ENCODE measurements around the gene BMP2K. TPM values are rescaled to one million over a fixed set of nuclear protein-coding genes. Genes with fewer than 3 reads are reported as not detected.

The BMP2K gene
- total RNA-seq, 1 experiment from 2014 or later: 12.3 TPM

DNA sequence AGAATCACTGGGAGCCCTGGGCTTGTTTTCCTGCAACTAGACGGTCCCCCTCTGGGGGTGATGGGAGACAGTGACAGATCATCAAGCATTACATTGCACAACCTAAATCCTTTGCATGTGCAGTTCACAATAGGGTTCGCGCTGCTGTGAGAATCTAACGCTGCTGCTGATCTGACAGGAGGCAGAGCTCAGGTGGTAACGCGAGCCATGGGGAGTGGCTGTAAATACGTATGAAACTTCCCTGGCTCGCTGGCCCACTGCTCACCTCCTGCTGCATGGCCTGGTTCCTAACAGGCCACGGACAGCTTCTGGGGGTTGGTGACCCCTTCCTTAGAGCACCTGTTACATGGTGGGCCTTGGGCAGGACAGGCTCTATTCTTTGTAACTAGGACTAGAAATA is 152.7 kb downstream of the BMP2K start:
- DNase-seq (ENCODE audit: low spot score): no peak

- DNase-seq (ENCODE audit: low spot score): no peak
These were observed 154.0 kb downstream of the BMP2K start for GRCh38 chr4:78930016-78930629.

- DNase-seq (ENCODE audit: low spot score): no peak
These were observed 160.8 kb downstream of the BMP2K start for GRCh38 chr4:78936989-78937388.

DNA sequence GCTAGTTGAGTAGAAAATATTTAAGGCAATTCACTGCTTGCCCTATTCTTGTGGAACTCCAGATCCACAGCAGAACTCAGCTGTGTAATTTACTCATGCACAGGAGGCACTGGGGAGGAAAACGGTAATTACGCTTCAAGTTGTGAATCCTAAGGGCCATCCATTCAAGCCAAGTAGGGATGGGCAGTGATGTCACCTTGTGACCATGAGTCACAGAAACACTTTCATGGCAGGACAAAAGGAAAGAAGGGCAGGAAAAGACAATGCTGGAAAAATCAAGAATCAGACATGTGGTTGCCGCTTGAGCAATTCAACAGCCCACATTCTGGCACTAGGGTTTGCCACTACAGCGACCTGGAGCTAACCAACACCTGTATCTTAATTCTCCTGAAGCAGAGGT is 161.7 kb downstream of the BMP2K start:
- no peak for DNase-seq (ENCODE audit: low spot score)

GRCh38 chr4:78938474-78938867 is 162.3 kb downstream of the BMP2K start:
- DNase-seq (ENCODE audit: low spot score): no peak

DNA sequence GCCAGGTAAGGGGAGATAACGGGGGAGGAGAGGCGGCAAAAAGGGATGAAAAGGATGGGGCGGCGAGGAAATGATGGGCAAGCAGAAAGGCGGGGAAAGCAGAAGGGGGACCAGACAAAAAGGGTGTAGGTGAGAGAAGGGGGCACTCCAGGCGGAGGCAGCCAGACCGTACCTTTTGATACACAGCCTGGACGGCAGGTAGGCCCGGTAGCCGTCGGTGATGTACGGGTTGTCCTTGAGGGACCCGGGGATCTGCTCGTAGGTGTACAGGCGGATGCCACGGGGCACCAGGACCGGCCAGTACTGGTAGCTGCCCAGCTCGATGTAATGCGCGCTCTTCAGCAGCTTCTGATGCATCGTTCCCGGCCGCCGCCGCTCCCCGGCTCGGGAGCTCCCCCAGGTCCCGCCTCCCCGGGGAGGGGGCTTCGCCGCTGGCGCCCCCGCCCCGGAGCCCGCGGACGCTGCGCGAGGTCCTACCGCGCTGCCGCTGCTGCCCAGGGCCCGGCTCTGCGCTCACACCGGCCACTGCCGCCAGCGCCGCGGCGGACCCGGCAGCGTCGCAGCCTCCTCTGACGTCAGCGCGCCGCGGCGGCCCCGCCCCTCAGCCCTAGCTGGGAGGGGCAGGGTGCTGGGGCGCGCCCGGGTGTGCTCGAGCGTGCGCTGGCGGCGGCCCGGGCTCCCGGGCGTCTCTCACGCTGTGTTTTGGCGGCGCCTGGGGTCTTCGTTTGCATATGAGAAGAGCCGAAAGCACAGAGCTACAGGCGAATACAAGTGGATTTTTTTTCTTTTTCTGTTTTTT is 162.9 kb downstream of the BMP2K start, which contains the start of gene PAQR3:
PAQR3 (minus strand) TSS at position 571 of the 799 bp plus-strand sequence; CDS start at position 357, 214 bp downstream.
- peak; percentile 84 for DNase-seq (ENCODE audit: low spot score)

DNA sequence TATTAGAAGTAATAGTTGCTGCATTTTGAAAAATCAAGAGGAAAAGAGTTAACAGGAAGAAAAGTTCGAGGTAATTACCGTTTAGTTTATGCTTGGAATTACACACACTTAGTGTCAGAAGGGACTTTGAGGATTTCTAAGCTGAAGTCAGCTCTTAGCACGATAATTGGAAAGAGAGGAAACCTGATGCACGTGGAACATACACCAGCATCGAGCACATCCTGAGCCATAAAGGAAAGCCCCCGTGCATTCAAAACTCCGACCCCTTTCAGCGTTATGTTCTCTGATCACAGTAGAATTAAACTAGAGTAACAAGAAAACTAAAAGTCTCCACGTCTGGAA is 163.5 kb downstream of the BMP2K start:
- DNase-seq (ENCODE audit: low spot score): no peak

- no peak for DNase-seq (ENCODE audit: low spot score)
These were observed 164.6 kb downstream of the BMP2K start for GRCh38 chr4:78940752-78941151.

DNA sequence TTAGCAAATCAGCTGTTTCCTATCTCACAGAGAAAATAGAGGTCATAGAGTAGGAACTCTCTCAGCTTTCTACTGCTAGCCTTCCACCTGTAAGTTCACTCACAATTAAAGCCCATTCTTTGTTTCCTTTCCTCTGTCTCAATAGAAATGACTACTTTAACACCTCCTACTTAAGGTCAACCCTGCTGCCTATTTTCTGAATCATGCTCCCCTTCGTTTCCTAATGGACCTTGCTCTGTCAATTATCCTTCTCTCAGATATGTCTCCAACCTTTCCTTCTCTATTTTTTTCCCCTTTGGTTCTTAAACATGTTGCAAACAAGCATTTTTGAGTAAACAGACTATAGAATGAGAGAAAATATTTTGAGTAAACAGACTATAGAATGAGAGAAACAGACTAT is 168.2 kb downstream of the BMP2K start:
- no peak for DNase-seq (ENCODE audit: low spot score)

GRCh38 chr4:78945651-78946179 is 169.6 kb downstream of the BMP2K start:
- no peak for DNase-seq (ENCODE audit: low spot score)

- no peak for DNase-seq (ENCODE audit: low spot score)
These were observed 173.6 kb downstream of the BMP2K start for GRCh38 chr4:78949735-78950134.

- peak; percentile 66 for DNase-seq (ENCODE audit: low spot score)
These were observed 175.8 kb downstream of the BMP2K start for GRCh38 chr4:78951862-78952472.

GRCh38 chr4:78953231-78953630 is 177.1 kb downstream of the BMP2K start:
- no peak for DNase-seq (ENCODE audit: low spot score)

- DNase-seq (ENCODE audit: low spot score): peak; percentile 33
These were observed 177.9 kb downstream of the BMP2K start for GRCh38 chr4:78953769-78954666.

- no peak for DNase-seq (ENCODE audit: low spot score)
These were observed 180.8 kb downstream of the BMP2K start for GRCh38 chr4:78956975-78957374.

DNA sequence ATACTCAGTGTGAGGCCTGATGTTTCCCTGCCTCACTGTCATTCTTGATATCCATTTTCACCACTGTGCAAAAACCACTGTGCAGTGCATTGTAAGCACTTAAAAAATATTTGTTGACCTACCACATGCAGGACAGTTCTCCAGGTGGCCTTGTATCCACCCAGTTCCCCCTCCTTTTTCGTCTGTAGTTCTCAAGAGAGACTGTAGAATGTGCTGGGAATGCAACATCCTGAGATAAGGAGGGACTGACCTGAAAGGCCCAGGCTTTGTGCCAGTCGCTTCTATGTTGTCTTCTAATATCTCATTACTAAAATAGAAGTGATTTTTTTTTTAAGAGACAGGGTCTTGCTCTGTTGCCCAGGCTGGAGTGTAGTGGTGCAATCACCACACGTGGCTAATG is 184.8 kb downstream of the BMP2K start:
- DNase-seq (ENCODE audit: low spot score): no peak

Small RNA genes within 50 kb of the gene (small RNA-seq; reads per million reads assigned to genes)
- gene AC098818.1 (not detected), gene MIR5096 (not detected), gene RN7SL127P (not detected)

Other genes with a start within 250 kb of the BMP2K start
- gene ANXA3, start 224.6 kb upstream of the BMP2K start, total RNA-seq (2014; rRNA removed; shearing (Covaris generic)): 160 and 175 TPM in 2 replicates
- gene PAQR3, start 163.1 kb downstream of the BMP2K start, total RNA-seq (2014; rRNA removed; shearing (Covaris generic)): 8.2 and 11.6 TPM in 2 replicates

Data from HT-29 (cell line).